ENCODE results near the gene ZNF443.

DNA sequence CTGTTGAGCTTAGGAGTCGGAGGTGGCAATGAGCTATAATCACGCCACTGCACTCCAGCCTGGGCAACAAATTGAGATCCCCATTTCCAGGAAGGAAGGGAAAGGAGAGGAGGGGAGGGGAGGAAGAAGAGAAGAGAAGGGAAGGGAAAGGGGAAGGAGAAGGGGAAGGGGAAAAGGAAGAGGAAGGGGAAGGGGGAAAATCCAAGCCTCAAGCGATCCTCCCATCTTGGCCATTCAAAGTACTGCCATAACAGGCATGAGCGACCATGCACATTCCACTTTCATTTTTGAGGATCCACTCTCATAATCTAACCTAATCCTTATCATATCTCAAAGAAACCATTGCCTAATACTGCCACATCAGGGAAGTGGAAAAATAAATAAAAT lies 14.9 kb downstream of the ZNF443 start:
- TF ChIP-seq POLR2A (IDR thresholded peaks at IDR 0.05; ENCODE audit: low read length) (no peak), GATA1 (IDR thresholded peaks at IDR 0.05; ENCODE audit: low read depth, low read length) (no peak)

Measured in erythroblast (primary cell).